Progenitor cell of endocrine pancreas (in vitro differentiated cells): Measurements from ENCODE around the gene PTTG1IP. TPM values are rescaled to one million over a fixed set of nuclear protein-coding genes. Genes with fewer than 3 reads are reported as not detected.

Experiments used
- DNase-seq: peaks from one replicate; pipeline ENCODE4 v3.0.0; 2021; ENCODE audit warnings: low spot score; ENCODE audit not compliant: unreplicated experiment
- H3K27ac Mint-ChIP-seq: 2 replicates; pipeline ENCODE4 v1.8.0; 2021; ENCODE audit warnings: mild to moderate bottlenecking, moderate library complexity, mixed read lengths
- H3K27me3 Mint-ChIP-seq: 2 replicates; pipeline ENCODE4 v1.8.0; 2021; ENCODE audit warnings: mixed read lengths
- H3K36me3 Mint-ChIP-seq: 2 replicates; pipeline ENCODE4 v1.8.0; 2022; ENCODE audit warnings: mixed read lengths; ENCODE audit not compliant: insufficient read depth
- H3K4me1 Mint-ChIP-seq: 2 replicates; pipeline ENCODE4 v1.8.0; 2021; ENCODE audit warnings: low read depth, mixed read lengths
- H3K4me3 Mint-ChIP-seq: 2 replicates; pipeline ENCODE4 v1.8.0; 2021; ENCODE audit warnings: low read depth, mild to moderate bottlenecking, moderate library complexity, mixed read lengths
- H3K9me3 Mint-ChIP-seq: 2 replicates; pipeline ENCODE4 v1.8.0; 2021; ENCODE audit warnings: low read depth, mixed read lengths
- total RNA-seq: library from RNA; stranded (reverse); gene quantifications from 2 replicates; pipeline ENCODE4 v1.2.1, GENCODE V29; 2021
- TF ChIP-seq, protein P1 (sequence below): fragments of 200-600 bp; sonication (generic); IDR thresholded peaks from one replicate; pipeline ENCODE4 v1.5.0; 2021; ENCODE audit warnings: antibody characterized with exemption, mild to moderate bottlenecking; ENCODE audit not compliant: unreplicated experiment

Gene PTTG1IP
- total RNA-seq, 1 donor from 2014 or later, result 221 TPM

DNA sequence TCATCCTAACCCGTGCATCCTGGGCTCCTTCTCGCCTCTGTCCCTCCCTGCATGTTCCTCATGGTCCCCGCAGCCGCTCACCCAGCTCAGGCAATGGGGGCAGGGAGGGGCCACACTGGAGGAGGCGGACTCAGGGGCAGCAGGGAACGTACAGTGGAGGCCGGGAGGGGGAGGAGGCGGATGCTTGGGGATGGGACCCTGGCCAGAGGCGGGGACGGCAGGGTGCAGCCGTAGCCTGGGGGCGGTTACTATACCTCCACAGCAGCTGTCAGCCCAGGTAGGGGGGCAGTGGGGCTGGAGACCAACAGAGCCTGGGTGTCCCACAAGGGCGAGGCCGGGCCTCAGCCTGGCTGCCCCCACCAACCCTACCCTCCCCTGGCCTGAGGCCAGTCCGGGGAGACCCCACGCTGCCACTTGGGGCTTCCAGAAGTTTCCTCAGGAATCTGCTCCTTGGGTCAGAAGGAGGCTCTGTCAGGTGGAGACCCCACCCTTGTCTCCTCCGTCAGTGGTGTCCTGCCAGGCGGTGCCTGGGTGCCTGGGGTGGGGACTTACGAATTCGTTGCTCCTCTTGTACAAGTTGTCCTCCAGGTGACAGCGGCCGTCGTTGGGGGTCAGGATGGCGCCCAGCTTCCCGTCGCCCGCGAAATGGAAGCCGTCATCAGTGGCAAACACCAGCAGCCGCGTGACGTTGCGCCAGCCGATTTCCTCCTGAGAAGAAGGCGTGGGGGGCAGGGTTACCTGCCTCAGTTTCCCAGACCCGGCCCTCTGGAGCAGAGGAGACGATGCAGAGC lies 26.5 kb upstream of the PTTG1IP start:
- H3K4me3 Mint-ChIP-seq, result no peak overlapping the region
- TF ChIP-seq, protein P1, sequence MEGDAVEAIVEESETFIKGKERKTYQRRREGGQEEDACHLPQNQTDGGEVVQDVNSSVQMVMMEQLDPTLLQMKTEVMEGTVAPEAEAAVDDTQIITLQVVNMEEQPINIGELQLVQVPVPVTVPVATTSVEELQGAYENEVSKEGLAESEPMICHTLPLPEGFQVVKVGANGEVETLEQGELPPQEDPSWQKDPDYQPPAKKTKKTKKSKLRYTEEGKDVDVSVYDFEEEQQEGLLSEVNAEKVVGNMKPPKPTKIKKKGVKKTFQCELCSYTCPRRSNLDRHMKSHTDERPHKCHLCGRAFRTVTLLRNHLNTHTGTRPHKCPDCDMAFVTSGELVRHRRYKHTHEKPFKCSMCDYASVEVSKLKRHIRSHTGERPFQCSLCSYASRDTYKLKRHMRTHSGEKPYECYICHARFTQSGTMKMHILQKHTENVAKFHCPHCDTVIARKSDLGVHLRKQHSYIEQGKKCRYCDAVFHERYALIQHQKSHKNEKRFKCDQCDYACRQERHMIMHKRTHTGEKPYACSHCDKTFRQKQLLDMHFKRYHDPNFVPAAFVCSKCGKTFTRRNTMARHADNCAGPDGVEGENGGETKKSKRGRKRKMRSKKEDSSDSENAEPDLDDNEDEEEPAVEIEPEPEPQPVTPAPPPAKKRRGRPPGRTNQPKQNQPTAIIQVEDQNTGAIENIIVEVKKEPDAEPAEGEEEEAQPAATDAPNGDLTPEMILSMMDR, result no peak

GRCh38 chr21:44898851-44899767 lies 25.6 kb upstream of the PTTG1IP start:
- no peaks in the 10 kb centered on the region for H3K4me1 Mint-ChIP-seq
- H3K4me3 Mint-ChIP-seq, result no peak overlapping the region
- H3K27ac Mint-ChIP-seq, result no peak overlapping the region
- H3K27me3 Mint-ChIP-seq, result peaks cover 5% of the 10 kb centered on the region
- H3K36me3 Mint-ChIP-seq, result no peaks in the 10 kb centered on the region
- no peaks in the 10 kb centered on the region for H3K9me3 Mint-ChIP-seq
- DNase-seq, result no peak
- TF ChIP-seq, protein P1, result no peak

More for the DNA sequence above, 26.5 kb upstream of the PTTG1IP start:
- no peaks in the 10 kb centered on the region for H3K36me3 Mint-ChIP-seq
- no peaks in the 10 kb centered on the region for H3K9me3 Mint-ChIP-seq
- H3K27me3 Mint-ChIP-seq, result peaks cover 5% of the 10 kb centered on the region
- DNase-seq, result no peak
- H3K27ac Mint-ChIP-seq, result no peak overlapping the region
- no peaks in the 10 kb centered on the region for H3K4me1 Mint-ChIP-seq

GRCh38 chr21:44898011-44898488 lies 24.6 kb upstream of the PTTG1IP start:
- H3K4me1 Mint-ChIP-seq, result no peaks in the 10 kb centered on the region
- no peaks in the 10 kb centered on the region for H3K9me3 Mint-ChIP-seq
- H3K27ac Mint-ChIP-seq, result no peak overlapping the region
- no peak for DNase-seq
- H3K4me3 Mint-ChIP-seq, result no peak overlapping the region
- no peaks in the 10 kb centered on the region for H3K36me3 Mint-ChIP-seq
- peaks cover 14% of the 10 kb centered on the region for H3K27me3 Mint-ChIP-seq
- TF ChIP-seq, protein P1, result no peak

GRCh38 chr21:44897326-44898010 lies 24.0 kb upstream of the PTTG1IP start:
- Mint-ChIP-seq H3K4me1 (no peaks in the 10 kb centered on the region), H3K36me3 (no peaks in the 10 kb centered on the region), H3K4me3 (no peak overlapping the region), H3K27me3 (peaks cover 18% of the 10 kb centered on the region), H3K9me3 (no peaks in the 10 kb centered on the region), H3K27ac (no peak overlapping the region)
- DNase-seq, result no peak
- TF ChIP-seq, protein P1, result no peak
